Measurements from ENCODE around the gene FAM216B.
"Not testable (repeated sequence)": the region's sequence is repeated elsewhere in the genome, so short reads cannot be mapped to it uniquely, and the experiment has no call there.

The FAM216B gene

GRCh38 chr13:42781352-42781751, at the start of gene FAM216B:
FAM216B (plus strand) TSS chr13:42781584; CDS start chr13:42784068, 2,484 bp downstream.
- DNase-seq = no peak

GRCh38 chr13:42732073-42732472, 49.3 kb upstream of the FAM216B start:
- no peak for DNase-seq

GRCh38 chr13:42733046-42733445, 48.3 kb upstream of the FAM216B start:
- DNase-seq = no peak

- DNase-seq = no peak
Observed at GRCh38 chr13:42735010-42735409, 46.4 kb upstream of the FAM216B start.

GRCh38 chr13:42740753-42741152, 40.6 kb upstream of the FAM216B start:
- DNase-seq = no peak

GRCh38 chr13:42741914-42742313, 39.5 kb upstream of the FAM216B start:
- no peak for DNase-seq

- DNase-seq = no peak
Observed at GRCh38 chr13:42745655-42746054, 35.7 kb upstream of the FAM216B start.

GRCh38 chr13:42746866-42747265, 34.5 kb upstream of the FAM216B start:
- no peak for DNase-seq

GRCh38 chr13:42747399-42747873, 33.9 kb upstream of the FAM216B start:
- DNase-seq = no peak

- peak in 1 of 2 experiments; percentile 25 for DNase-seq
Observed at GRCh38 chr13:42750794-42751193, 30.6 kb upstream of the FAM216B start.

- peak in 1 of 2 experiments; percentile 55 for DNase-seq
Observed at GRCh38 chr13:42751693-42752092, 29.7 kb upstream of the FAM216B start.

- no peak for DNase-seq
Observed at GRCh38 chr13:42752731-42753130, 28.7 kb upstream of the FAM216B start.

- DNase-seq = peak in 1 of 2 experiments; percentile 27
Observed at GRCh38 chr13:42753697-42754096, 27.7 kb upstream of the FAM216B start.

GRCh38 chr13:42754801-42755510, 26.4 kb upstream of the FAM216B start:
- no peak for DNase-seq

- DNase-seq = no peak
Observed at GRCh38 chr13:42757678-42758420, 23.5 kb upstream of the FAM216B start.

GRCh38 chr13:42758515-42758914, 22.9 kb upstream of the FAM216B start:
- DNase-seq = no peak

GRCh38 chr13:42760951-42761350, 20.4 kb upstream of the FAM216B start:
- no peak for DNase-seq

GRCh38 chr13:42762251-42762650, 19.1 kb upstream of the FAM216B start:
- no peak for DNase-seq

GRCh38 chr13:42762917-42763316, 18.5 kb upstream of the FAM216B start:
- DNase-seq = no peak

- DNase-seq = no peak
Observed at GRCh38 chr13:42766016-42766415, 15.4 kb upstream of the FAM216B start.

- no peak for DNase-seq
Observed at GRCh38 chr13:42769650-42770049, 11.7 kb upstream of the FAM216B start.

- not testable (repeated sequence) for DNase-seq
Observed at GRCh38 chr13:42776558-42776957, 4.8 kb upstream of the FAM216B start.

- DNase-seq = no peak
Observed at GRCh38 chr13:42777467-42777866, 3.9 kb upstream of the FAM216B start.

GRCh38 chr13:42780044-42780443, 1.3 kb upstream of the FAM216B start:
- no peak for DNase-seq
